BLaER1 treated with 17β-estradiol and CSF1 and Interleukin-3, amounts not matched to agents 10 nM and 100 nM (cell line): Measurements from ENCODE around the gene LRRC45.

Experiments
- H3K27ac ChIP-seq, 11 experiments: shearing (Covaris generic); formaldehyde crosslinking; 2 replicates each; pipeline ENCODE4 v1.8.1; 2022
- H3K27me3 ChIP-seq, 11 experiments: shearing (Covaris generic); formaldehyde crosslinking; 2 replicates each; pipeline ENCODE4 v1.8.1; 2022
- H3K36me3 ChIP-seq, 11 experiments: shearing (Covaris generic); formaldehyde crosslinking; 2 replicates each; pipeline ENCODE4 v1.8.1; 2022
- H3K4me1 ChIP-seq, 10 experiments: shearing (Covaris generic); formaldehyde crosslinking; 2 replicates each; pipeline ENCODE4 v1.8.1; 2022
- H3K4me2 ChIP-seq, 11 experiments: shearing (Covaris generic); formaldehyde crosslinking; 2 replicates each; pipeline ENCODE4 v1.8.1; 2022
- H3K4me3 ChIP-seq, 10 experiments: shearing (Covaris generic); formaldehyde crosslinking; 2 replicates each; pipeline ENCODE4 v1.8.1; 2022
- H3K9ac ChIP-seq, 11 experiments: shearing (Covaris generic); formaldehyde crosslinking; 2 replicates each; pipeline ENCODE4 v1.8.1; 2022
- H3K9me3 ChIP-seq, 11 experiments: shearing (Covaris generic); formaldehyde crosslinking; replicated peaks in 1 of 11; 2 replicates each; pipeline ENCODE4 v1.8.1; 2022
- H4K20me1 ChIP-seq, 11 experiments: shearing (Covaris generic); formaldehyde crosslinking; 2 replicates each; pipeline ENCODE4 v1.8.1; 2022
- Cebpa-rat ChIP-seq, 11 experiments: shearing (Covaris generic); IDR thresholded peaks; 2 replicates each; pipeline ENCODE4 v1.8.1; 2022

The LRRC45 gene

DNA sequence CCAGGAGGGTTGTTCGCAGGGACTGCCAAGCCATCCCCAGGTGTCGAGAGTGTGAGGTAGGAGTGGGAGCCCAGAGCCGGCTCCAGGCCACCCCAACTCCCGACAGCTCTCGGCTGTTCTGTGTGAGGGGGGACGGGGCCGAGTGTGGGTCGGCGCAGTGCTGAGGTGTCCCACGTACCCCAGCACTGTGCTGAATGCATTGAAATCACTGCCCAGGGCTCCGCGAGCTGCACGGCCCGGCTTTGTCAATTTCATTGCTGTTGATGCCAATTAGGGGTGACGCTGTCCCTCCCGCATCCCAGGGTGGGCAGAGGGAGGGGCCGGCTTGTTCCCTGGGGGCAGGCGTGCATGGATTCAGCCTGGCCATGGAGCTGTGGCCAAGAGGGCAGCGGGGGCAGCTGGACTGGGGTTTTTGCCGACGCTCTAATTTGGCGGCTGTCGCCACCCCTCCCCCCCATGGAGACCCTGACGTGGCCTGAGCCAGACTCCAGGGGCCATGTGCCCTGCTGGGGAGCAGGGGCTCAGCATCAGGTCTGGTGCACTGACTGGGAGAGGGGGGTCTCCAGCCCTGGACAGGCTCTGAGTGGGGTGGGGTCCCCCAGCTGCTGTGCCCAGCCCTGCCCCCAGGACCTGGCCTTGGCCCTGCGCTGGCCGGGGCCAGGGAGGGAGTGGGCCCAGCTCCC, 14.7 kb upstream of the LRRC45 start:
- Histone ChIP-seq H3K27me3 (peaks cover 6 to 49% (median 33%) of the 10 kb centered on the region in 11 experiments; a peak in 21 of 22 replicates), H3K9me3 (no peaks in the 10 kb centered on the region), H3K4me1 (peaks cover 21 to 88% (median 63%) of the 10 kb centered on the region in 10 experiments), H3K36me3 (no peaks in the 10 kb centered on the region; a peak in 1 of 22 replicates), H4K20me1 (peaks cover 43 to 90% (median 73%) of the 10 kb centered on the region in 11 experiments; a peak in 21 of 22 replicates), H3K4me3 (no peak overlapping the region), H3K27ac (no peak overlapping the region), H3K9ac (no peak overlapping the region), H3K4me2 (peak overlapping the region in 5 of 11 experiments; percentile 60 to 93 (median 74); a peak in 10 of 22 replicates)
- TF ChIP-seq Cebpa-rat (IDR thresholded peaks at IDR 0.05), result no peak

DNA sequence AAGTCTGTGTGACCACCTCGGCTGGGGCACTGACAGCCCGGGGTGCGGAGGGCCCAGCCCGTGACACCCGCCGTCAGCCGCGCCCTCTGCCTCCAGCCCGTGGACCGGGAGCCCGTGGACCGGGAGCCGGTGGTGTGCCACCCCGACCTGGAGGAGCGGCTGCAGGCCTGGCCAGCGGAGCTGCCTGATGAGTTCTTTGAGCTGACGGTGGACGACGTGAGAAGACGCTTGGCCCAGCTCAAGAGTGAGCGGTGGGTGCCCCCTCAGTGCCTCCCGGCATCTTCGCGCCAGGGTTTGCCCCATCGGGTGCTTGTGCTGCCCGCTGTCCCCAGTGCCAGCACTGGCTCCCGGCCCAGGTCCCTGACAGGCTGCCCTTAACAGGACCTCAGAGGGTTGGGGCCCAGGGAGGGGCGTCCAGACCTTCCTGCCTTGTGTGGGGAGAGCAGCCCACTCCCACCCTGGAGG, 14.1 kb upstream of the LRRC45 start:
- H3K4me2 ChIP-seq, result peak overlapping the region in 2 of 11 experiments; percentile 10 to 93; a peak in 1 of 22 replicates
- peaks cover 6 to 55% (median 39%) of the 10 kb centered on the region in 11 experiments; a peak in 21 of 22 replicates for H3K27me3 ChIP-seq
- TF ChIP-seq Cebpa-rat (IDR thresholded peaks at IDR 0.05), result no peak
- peaks cover 15 to 88% (median 63%) of the 10 kb centered on the region in 10 experiments for H3K4me1 ChIP-seq
- H3K4me3 ChIP-seq, result no peak overlapping the region
- peaks cover 37 to 90% (median 74%) of the 10 kb centered on the region in 11 experiments; a peak in 21 of 22 replicates for H4K20me1 ChIP-seq
- H3K36me3 ChIP-seq, result no peaks in the 10 kb centered on the region; a peak in 1 of 22 replicates
- 0 out of 22 replicates have a peak overlapping the region, but pooled peaks of 1 of the 11 experiments have one; percentile 29 for H3K9ac ChIP-seq
- H3K27ac ChIP-seq, result no peak overlapping the region
- no peaks in the 10 kb centered on the region for H3K9me3 ChIP-seq

DNA sequence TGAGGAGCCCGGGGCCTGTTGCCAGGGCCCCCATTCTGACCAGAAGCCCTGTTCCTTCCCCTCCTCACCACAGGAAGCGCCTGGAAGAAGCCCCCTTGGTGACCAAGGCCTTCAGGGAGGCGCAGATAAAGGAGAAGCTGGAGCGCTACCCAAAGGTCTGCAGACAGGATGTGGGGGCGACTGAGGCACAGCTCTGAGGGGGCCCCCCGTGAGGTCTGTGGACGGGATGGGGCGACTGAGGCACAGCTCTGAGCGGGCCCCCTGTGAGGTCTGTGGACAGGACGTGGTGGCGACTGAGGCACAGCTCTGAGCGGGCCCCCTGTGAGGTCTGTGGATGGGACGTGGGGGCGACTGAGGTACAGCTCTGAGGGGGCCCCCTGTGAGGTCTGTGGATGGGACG, 13.7 kb upstream of the LRRC45 start:
- Histone ChIP-seq H3K4me3 (no peak overlapping the region), H3K4me2 (peak overlapping the region in 1 of 11 experiments; percentile 10; a peak in 1 of 22 replicates), H3K27me3 (peaks cover 6 to 55% (median 39%) of the 10 kb centered on the region in 11 experiments; a peak in 21 of 22 replicates), H3K9me3 (no peaks in the 10 kb centered on the region), H3K9ac (0 out of 22 replicates have a peak overlapping the region, but pooled peaks of 1 of the 11 experiments have one; percentile 29), H4K20me1 (peaks cover 33 to 90% (median 74%) of the 10 kb centered on the region in 11 experiments; a peak in 21 of 22 replicates), H3K4me1 (peaks cover 10 to 88% (median 63%) of the 10 kb centered on the region in 10 experiments; a peak in 19 of 20 replicates), H3K36me3 (no peaks in the 10 kb centered on the region; a peak in 1 of 22 replicates), H3K27ac (no peak overlapping the region)
- TF ChIP-seq Cebpa-rat (IDR thresholded peaks at IDR 0.05), result no peak

DNA sequence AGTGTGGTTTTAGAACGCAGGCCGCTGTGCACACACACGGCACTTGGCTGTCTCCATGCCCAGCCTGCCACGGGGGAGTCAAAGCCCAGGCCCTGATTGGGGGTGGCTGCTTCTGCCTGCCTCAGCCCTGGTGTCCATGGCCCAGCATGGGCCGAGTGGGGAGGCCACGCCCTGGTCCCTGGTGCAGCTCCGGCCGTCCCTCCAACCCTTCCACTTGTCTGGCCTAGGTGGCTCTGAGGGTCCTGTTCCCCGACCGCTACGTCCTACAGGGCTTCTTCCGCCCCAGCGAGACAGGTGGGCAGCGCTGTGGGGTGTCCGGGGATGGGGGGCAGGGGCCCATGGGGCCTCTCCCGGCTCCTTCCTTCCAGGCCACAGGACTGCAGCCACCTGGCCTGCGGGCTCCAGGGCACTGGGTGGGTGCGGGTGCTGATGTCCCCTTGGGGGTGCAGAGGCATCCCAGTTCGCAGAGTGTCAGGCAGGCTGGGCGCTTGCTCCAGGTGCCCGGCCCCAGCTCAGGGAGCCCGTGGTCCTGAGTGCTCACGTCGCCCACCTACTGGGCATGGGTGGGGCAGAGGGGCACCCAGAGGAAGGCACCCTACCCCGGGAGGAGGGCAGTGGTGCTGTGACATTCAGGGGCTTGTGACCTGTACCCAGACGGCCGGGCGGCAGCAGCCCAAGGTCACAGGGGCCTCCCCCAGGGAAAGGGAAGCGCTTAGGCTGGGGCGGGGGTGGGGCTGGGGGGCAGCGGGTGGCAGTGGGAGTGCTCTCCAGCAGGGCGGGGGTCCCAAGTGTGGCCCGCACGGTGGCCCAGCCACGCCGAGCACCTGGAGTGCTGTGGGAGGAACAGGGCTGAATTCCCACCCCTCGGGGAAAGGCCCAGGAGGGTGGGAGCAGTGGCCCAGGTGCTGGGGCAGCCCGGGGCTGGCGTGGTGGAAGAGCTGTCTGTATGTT, 12.3 kb upstream of the LRRC45 start:
- Histone ChIP-seq H3K4me3 (no peak overlapping the region), H3K9me3 (no peaks in the 10 kb centered on the region), H3K4me2 (peak overlapping the region in 8 of 11 experiments; percentile 64 to 86 (median 76); a peak in 12 of 22 replicates), H3K9ac (peak overlapping the region in 2 of 11 experiments; percentile 49 to 52; a peak in 2 of 22 replicates), H3K36me3 (no peaks in the 10 kb centered on the region; a peak in 1 of 22 replicates), H4K20me1 (peaks cover 19 to 88% (median 73%) of the 10 kb centered on the region in 11 experiments; a peak in 20 of 22 replicates), H3K27ac (no peak overlapping the region), H3K27me3 (peaks cover 6 to 60% (median 41%) of the 10 kb centered on the region in 11 experiments; a peak in 21 of 22 replicates), H3K4me1 (peaks cover 0 to 87% (median 60%) of the 10 kb centered on the region in 10 experiments; a peak in 18 of 20 replicates)
- TF ChIP-seq Cebpa-rat (IDR thresholded peaks at IDR 0.05), result no peak

DNA sequence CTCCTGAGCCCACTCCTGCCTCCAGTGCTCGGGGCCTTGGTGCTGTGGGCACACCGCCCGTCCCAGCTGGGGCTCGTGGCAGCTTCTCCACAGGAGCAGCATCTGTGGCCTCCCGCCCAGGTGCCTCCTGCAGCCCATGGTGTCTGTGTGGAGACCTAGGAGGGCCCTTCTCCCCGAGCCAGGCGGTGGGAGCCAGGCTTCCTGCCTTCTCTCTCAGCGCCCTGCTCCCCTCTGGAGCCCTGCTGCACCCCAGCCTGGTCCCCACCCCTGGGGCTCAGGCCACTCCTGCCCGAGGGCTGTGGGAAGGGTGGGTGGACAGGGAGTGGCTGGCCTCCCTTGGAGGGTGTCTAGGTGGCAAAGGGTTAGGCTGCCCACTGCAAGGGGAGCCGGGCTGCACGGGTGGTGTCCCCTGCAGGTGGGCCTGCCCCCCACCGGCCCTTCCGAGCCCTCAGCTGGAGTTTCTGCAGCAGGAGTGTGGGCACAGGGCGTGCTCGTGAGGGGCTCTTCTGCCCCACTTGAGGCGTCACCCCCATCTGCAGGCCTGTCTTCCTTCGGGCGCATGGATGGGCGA, 11.4 kb upstream of the LRRC45 start:
- peak overlapping the region in 6 of 11 experiments; percentile 16 to 71 (median 50); a peak in 8 of 22 replicates for H3K9ac ChIP-seq
- no peak for TF ChIP-seq Cebpa-rat (IDR thresholded peaks at IDR 0.05)
- H3K27ac ChIP-seq, result no peak overlapping the region
- H3K4me1 ChIP-seq, result peaks cover 0 to 80% (median 58%) of the 10 kb centered on the region in 10 experiments; a peak in 18 of 20 replicates
- H3K36me3 ChIP-seq, result no peaks in the 10 kb centered on the region; a peak in 2 of 22 replicates
- no peak overlapping the region for H3K4me3 ChIP-seq
- H3K27me3 ChIP-seq, result peaks cover 6 to 56% (median 41%) of the 10 kb centered on the region in 11 experiments; a peak in 21 of 22 replicates
- H3K4me2 ChIP-seq, result peak overlapping the region in 10 of 11 experiments; percentile 33 to 86 (median 74); a peak in 20 of 22 replicates
- peaks cover 11 to 88% (median 65%) of the 10 kb centered on the region in 11 experiments; a peak in 20 of 22 replicates for H4K20me1 ChIP-seq
- H3K9me3 ChIP-seq, result no peaks in the 10 kb centered on the region

DNA sequence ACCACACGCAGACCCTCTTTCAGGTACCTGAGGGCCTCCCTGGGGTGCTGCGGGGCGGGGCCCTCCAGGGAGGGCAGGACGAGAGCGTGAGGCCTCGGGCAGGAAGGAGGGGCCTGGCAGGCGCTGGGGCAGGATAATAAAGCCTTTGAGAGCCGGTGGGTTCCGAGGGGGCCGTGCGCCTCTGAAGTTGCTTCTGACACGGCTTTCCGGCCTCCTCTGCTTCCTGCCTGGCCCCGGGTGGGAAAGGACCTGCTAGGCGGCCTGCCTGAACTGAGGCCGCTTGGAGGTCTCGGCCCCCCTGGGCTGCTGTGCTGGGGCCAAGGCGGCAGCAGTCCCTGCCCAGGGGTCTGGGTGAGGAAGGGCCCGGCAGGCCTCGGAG, 10.9 kb upstream of the LRRC45 start:
- Histone ChIP-seq H3K4me2 (peak overlapping the region in 10 of 11 experiments; percentile 33 to 86 (median 74); a peak in 20 of 22 replicates), H3K4me3 (no peak overlapping the region; a peak in 1 of 20 replicates), H3K4me1 (peaks cover 0 to 75% (median 53%) of the 10 kb centered on the region in 10 experiments; a peak in 18 of 20 replicates), H4K20me1 (peaks cover 7 to 88% (median 60%) of the 10 kb centered on the region in 11 experiments; a peak in 19 of 22 replicates), H3K9me3 (no peaks in the 10 kb centered on the region), H3K27me3 (peaks cover 6 to 52% (median 37%) of the 10 kb centered on the region in 11 experiments; a peak in 21 of 22 replicates), H3K9ac (peak overlapping the region in 9 of 11 experiments; percentile 16 to 71 (median 47); a peak in 13 of 22 replicates), H3K36me3 (peaks cover 0 to 3% (median 0%) of the 10 kb centered on the region in 11 experiments; a peak in 5 of 22 replicates), H3K27ac (no peak overlapping the region)
- TF ChIP-seq Cebpa-rat (IDR thresholded peaks at IDR 0.05), result no peak

DNA sequence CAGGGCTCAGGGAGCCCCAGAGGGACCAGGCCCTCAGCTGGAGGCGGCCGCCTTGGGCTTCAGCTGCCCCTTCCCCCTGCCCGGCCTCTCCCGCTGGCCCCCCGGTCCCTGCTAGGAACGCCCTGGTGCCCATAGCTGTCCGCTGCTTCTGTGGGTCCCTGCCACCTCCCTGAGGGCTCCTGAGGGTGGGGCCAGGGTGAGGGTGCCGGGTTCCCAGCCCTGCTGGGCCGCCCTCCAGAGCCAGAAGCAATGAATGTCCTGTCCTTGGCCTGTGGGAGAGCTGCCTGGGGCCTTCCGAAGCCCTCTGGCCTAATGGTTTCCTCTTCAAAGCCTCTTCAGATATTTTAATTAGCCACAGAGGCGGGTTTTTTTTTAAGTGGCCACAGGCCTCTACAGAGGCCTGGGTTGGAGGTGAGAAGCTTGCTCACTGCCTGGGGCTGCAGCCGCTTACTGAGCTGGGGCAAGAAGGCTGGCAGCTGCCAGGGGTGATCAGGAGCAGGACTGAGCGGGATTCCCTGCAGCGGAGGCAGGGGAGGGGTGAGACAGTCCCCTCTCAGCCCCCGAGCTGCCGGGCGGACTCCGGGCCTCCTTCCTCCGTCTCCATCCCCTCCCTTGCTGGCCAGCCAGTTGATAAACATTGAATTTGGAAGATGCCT, 10.3 kb upstream of the LRRC45 start:
- Histone ChIP-seq H3K4me3 (no peak overlapping the region; a peak in 1 of 20 replicates), H4K20me1 (peaks cover 2 to 88% (median 60%) of the 10 kb centered on the region in 11 experiments; a peak in 19 of 22 replicates), H3K36me3 (peaks cover 0 to 8% (median under 1%) of the 10 kb centered on the region in 11 experiments; a peak in 7 of 22 replicates), H3K27ac (no peak overlapping the region), H3K9me3 (no peaks in the 10 kb centered on the region), H3K4me1 (peaks cover 0 to 69% (median 48%) of the 10 kb centered on the region in 10 experiments; a peak in 18 of 20 replicates), H3K4me2 (peak overlapping the region in 10 of 11 experiments; percentile 9 to 86 (median 74); a peak in 19 of 22 replicates), H3K9ac (peak overlapping the region in 9 of 11 experiments; percentile 16 to 71 (median 47); a peak in 13 of 22 replicates), H3K27me3 (peaks cover 6 to 47% (median 32%) of the 10 kb centered on the region in 11 experiments; a peak in 21 of 22 replicates)
- TF ChIP-seq Cebpa-rat (IDR thresholded peaks at IDR 0.05), result no peak
